Measurements from ENCODE around the gene PTPRT.

DNA sequence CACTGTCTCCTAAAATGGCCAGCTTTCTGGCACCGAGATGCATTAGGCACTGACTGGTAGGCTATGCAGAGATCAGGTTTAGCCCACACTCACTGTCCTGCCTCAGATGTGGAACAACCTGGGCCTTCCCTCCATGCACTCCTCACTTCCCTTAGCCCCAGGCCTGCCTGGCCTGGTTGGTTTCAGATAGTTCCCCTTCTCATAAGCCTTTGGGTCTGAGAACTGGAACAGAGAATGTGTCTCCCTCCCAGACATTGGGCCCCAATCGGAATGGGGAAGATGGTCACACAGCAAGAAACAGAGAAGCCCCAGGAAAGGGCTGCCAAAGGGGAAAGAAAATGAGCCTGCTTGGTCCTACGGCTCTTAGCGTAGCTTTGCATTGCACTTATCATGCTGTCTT lies 809.4 kb downstream of the PTPRT start:
- TF ChIP-seq, protein P1, sequence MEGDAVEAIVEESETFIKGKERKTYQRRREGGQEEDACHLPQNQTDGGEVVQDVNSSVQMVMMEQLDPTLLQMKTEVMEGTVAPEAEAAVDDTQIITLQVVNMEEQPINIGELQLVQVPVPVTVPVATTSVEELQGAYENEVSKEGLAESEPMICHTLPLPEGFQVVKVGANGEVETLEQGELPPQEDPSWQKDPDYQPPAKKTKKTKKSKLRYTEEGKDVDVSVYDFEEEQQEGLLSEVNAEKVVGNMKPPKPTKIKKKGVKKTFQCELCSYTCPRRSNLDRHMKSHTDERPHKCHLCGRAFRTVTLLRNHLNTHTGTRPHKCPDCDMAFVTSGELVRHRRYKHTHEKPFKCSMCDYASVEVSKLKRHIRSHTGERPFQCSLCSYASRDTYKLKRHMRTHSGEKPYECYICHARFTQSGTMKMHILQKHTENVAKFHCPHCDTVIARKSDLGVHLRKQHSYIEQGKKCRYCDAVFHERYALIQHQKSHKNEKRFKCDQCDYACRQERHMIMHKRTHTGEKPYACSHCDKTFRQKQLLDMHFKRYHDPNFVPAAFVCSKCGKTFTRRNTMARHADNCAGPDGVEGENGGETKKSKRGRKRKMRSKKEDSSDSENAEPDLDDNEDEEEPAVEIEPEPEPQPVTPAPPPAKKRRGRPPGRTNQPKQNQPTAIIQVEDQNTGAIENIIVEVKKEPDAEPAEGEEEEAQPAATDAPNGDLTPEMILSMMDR (CRISPR knock-in tag; IDR thresholded peaks at IDR 0.05), result no peak
- TF ChIP-seq TCF12 (IDR thresholded peaks at IDR 0.05) (no peak), TCF12 (CRISPR knock-in tag; IDR thresholded peaks at IDR 0.05) (no peak), ZNF790 (CRISPR knock-in tag; IDR thresholded peaks at IDR 0.05; ENCODE audit: borderline replicate concordance) (no peak), SRY (CRISPR knock-in tag; IDR thresholded peaks at IDR 0.05) (no peak)
